A673 (cell line): ENCODE measurements around the gene CARMIL1. TPM values are rescaled to one million over a fixed set of nuclear protein-coding genes. Genes with fewer than 3 reads are reported as not detected.

Experiments used
- BruUV-seq: library from RNA; stranded (reverse); fragments of 400-500 nt; replicated peaks from 2 replicates; lab custom pipeline; 2021; lab: Mats Ljungman, UMichigan
- CTCF ChIA-PET: fragments of 300-600 bp; sonication (Branson Sonifier 250); formaldehyde crosslinking; loops from one replicate; lab custom pipeline; 2022; ENCODE audit warnings: antibody characterized with exemption; lab: Charles Lee
- POLR2A ChIA-PET: fragments of 300-600 bp; sonication (Branson Sonifier 250); formaldehyde crosslinking; loops from one replicate; lab custom pipeline; 2022; ENCODE audit warnings: antibody characterized with exemption; ENCODE audit not compliant: low non-redundant PET; lab: Charles Lee
- DNase-seq: peaks from one replicate; pipeline ENCODE4 v3.0.0-alpha.2; 2015; ENCODE audit warnings: low spot score
- H3K27ac ChIP-seq: fragments of 200-600 bp; sonication (generic); 2 replicates; pipeline ENCODE4 v1.5.1; 2016; ENCODE audit warnings: mixed run types, low read depth, mild to moderate bottlenecking, mixed read lengths, antibody characterized with exemption, low read length; ENCODE audit not compliant: poor library complexity, severe bottlenecking
- H3K27me3 ChIP-seq: fragments of 200-600 bp; sonication (generic); replicated peaks from 2 replicates; pipeline ENCODE4 v1.6.1; 2017; ENCODE audit warnings: mixed run types, low read depth, mild to moderate bottlenecking, mixed read lengths, antibody characterized with exemption, low read length; ENCODE audit not compliant: insufficient read depth, poor library complexity
- H3K36me3 ChIP-seq: fragments of 200-600 bp; sonication (generic); 2 replicates; pipeline ENCODE4 v1.6.1; 2016; ENCODE audit warnings: mixed run types, mild to moderate bottlenecking, mixed read lengths, antibody characterized with exemption, low read length; ENCODE audit not compliant: insufficient read depth, poor library complexity, severe bottlenecking
- H3K4me1 ChIP-seq: fragments of 200-600 bp; sonication (generic); 2 replicates; pipeline ENCODE4 v1.6.1; 2017; ENCODE audit warnings: mixed run types, mild to moderate bottlenecking, mixed read lengths, antibody characterized with exemption, low read length; ENCODE audit not compliant: insufficient read depth, poor library complexity, severe bottlenecking
- H3K4me3 ChIP-seq: fragments of 200-600 bp; sonication (generic); 2 replicates; pipeline ENCODE4 v1.5.1; 2016; ENCODE audit warnings: low read depth, mixed run types, mild to moderate bottlenecking, mixed read lengths, low read length; ENCODE audit not compliant: poor library complexity, severe bottlenecking
- H3K9me3 ChIP-seq: fragments of 200-600 bp; sonication (generic); 2 replicates; pipeline ENCODE4 v1.6.1; 2016; ENCODE audit warnings: mixed run types, low read depth, mild to moderate bottlenecking, mixed read lengths, antibody characterized with exemption, low read length; ENCODE audit not compliant: poor library complexity, severe bottlenecking
- EZH2 ChIP-seq: fragments of 200-600 bp; sonication (generic); IDR thresholded peaks from 2 replicates; pipeline ENCODE4 v1.6.1; 2017; ENCODE audit warnings: borderline replicate concordance, low read depth, mild to moderate bottlenecking, mixed read lengths, antibody characterized with exemption, low read length; ENCODE audit not compliant: poor library complexity, severe bottlenecking
- intact Hi-C: fragments of 100-400 bp; cut with micrococcal nuclease; formaldehyde crosslinking; loops from one replicate; pipeline ENCODE4 v1.10.0; 2022; ENCODE audit not compliant: unreplicated experiment
- total RNA-seq: library from RNA; stranded (reverse); gene quantifications from 2 replicates; pipeline ENCODE4 v1.2.3, GENCODE V29; 2021
- TF ChIP-seq, protein P1 (sequence below): fragments of 300-800, 200-600 bp; sonication (generic); conservative IDR thresholded peaks from 2 replicates; pipeline ENCODE4 v1.5.1; 2017; ENCODE audit warnings: low read depth, mild to moderate bottlenecking, antibody characterized with exemption, low read length, moderate library complexity, mixed read lengths

The CARMIL1 gene
- total RNA-seq, 1 experiment from 2014 or later: 7.2 TPM

DNA sequence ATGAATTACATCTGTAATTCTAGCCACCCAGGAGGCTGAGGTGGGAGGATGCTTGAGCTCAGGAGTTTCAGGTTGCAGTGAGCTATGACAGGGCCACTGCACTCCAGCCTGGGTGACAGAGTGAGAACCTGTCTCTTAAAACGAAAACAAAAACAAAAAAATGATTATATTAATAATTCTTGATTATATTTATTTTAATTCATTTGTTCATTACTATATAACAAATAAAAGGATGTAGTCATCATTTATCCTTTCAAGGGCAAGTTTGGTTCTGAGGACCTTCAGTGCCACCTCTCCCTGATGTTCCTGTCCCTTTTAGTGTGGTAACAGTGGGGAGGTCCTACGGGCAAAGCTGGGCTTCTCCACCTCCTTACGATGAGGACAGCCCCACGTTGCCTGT lies 205.7 kb downstream of the CARMIL1 start:
- BruUV-seq: no TSS peak
- peaks cover 26% of the 10 kb centered on the region for H3K4me1 ChIP-seq
- no peak overlapping the region for H3K4me3 ChIP-seq
- TF ChIP-seq EZH2: no peak
- TF ChIP-seq, protein P1, sequence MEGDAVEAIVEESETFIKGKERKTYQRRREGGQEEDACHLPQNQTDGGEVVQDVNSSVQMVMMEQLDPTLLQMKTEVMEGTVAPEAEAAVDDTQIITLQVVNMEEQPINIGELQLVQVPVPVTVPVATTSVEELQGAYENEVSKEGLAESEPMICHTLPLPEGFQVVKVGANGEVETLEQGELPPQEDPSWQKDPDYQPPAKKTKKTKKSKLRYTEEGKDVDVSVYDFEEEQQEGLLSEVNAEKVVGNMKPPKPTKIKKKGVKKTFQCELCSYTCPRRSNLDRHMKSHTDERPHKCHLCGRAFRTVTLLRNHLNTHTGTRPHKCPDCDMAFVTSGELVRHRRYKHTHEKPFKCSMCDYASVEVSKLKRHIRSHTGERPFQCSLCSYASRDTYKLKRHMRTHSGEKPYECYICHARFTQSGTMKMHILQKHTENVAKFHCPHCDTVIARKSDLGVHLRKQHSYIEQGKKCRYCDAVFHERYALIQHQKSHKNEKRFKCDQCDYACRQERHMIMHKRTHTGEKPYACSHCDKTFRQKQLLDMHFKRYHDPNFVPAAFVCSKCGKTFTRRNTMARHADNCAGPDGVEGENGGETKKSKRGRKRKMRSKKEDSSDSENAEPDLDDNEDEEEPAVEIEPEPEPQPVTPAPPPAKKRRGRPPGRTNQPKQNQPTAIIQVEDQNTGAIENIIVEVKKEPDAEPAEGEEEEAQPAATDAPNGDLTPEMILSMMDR: no peak
- DNase-seq: no peak
- intact Hi-C loops: no loop called here
- H3K27me3 ChIP-seq: no peaks in the 10 kb centered on the region
- ChIA-PET POLR2A (no interaction called here), CTCF (no interaction called here)
- H3K27ac ChIP-seq: no peak overlapping the region
- no peaks in the 10 kb centered on the region for H3K9me3 ChIP-seq
- no peaks in the 10 kb centered on the region for H3K36me3 ChIP-seq

DNA sequence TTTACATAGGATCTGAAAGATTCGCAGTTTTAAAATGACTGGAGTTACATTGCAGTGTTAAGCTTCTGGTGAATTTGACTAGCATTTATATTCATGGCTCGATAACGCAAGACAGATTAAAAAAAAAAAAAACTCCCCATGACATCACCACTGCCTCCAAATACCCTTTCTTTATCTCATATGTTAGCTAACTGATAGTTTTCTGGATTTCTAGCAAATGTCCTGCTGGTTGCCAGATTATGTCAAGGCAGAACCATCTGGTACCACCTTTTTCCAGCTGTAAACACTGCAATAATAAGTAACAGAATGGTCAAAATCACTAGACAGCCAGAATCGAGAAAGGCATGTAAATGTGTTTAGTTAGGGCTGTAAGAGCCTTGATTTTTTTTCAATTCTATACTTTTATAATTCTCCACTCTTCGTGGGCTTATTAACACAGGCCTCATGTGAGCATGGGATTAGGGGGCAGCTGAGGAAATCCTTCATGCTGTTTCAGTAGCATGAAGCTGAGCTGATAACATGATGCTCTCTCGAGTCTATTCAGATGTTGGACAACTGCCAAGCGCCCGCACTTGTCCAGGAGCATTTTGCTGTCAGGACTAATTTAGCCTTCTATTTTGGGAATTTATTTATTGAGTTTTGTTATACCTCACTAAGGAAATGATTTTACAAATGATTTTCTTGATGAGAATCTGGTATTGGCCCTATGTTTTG lies 206.8 kb downstream of the CARMIL1 start:
- CTCF ChIA-PET: no interaction called here
- no peaks in the 10 kb centered on the region for H3K27me3 ChIP-seq
- no peak for TF ChIP-seq EZH2
- TF ChIP-seq, protein P1: no peak
- DNase-seq: peak; percentile 65
- no TSS peak for BruUV-seq
- H3K36me3 ChIP-seq: no peaks in the 10 kb centered on the region
- peaks cover 26% of the 10 kb centered on the region for H3K4me1 ChIP-seq
- POLR2A ChIA-PET: no interaction called here
- intact Hi-C loops: no loop called here
- H3K27ac ChIP-seq: no peak overlapping the region
- H3K9me3 ChIP-seq: no peaks in the 10 kb centered on the region
- no peak overlapping the region for H3K4me3 ChIP-seq

DNA sequence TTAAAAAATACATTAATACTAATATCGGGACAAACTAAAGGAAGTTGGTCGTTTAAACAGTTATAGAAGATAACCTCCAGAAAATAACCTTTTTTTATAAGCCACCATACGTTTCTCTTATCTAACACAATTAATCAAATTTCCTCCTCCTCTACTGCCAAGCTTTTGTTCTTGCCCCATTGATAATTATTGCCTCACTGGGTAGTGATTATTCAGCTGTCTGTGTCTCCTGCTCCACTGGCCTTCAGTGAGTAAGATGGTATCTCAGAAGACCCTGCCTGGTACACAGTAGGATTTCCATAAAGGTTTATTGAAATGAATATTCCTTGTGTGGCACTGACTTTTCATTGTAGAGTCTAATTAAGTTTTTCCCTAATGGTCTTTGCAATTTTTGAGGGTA lies 207.4 kb downstream of the CARMIL1 start:
- Histone ChIP-seq H3K27ac (no peak overlapping the region), H3K27me3 (no peaks in the 10 kb centered on the region), H3K4me3 (no peak overlapping the region), H3K9me3 (no peaks in the 10 kb centered on the region), H3K4me1 (peaks cover 20% of the 10 kb centered on the region), H3K36me3 (no peaks in the 10 kb centered on the region)
- BruUV-seq: no TSS peak
- CTCF ChIA-PET: no interaction called here
- no peak for TF ChIP-seq EZH2
- TF ChIP-seq, protein P1: no peak
- no peak for DNase-seq
- POLR2A ChIA-PET: no interaction called here
- intact Hi-C loops: no loop called here
